Measurements from ENCODE around the gene CNIH1. TPM values are rescaled to one million over a fixed set of nuclear protein-coding genes. Genes with fewer than 3 reads are reported as not detected.
"Not testable (repeated sequence)": the region's sequence is repeated elsewhere in the genome, so short reads cannot be mapped to it uniquely, and the experiment has no call there.

Gene CNIH1
- total RNA-seq, 1 donor from 2014 or later = 101 TPM

DNA sequence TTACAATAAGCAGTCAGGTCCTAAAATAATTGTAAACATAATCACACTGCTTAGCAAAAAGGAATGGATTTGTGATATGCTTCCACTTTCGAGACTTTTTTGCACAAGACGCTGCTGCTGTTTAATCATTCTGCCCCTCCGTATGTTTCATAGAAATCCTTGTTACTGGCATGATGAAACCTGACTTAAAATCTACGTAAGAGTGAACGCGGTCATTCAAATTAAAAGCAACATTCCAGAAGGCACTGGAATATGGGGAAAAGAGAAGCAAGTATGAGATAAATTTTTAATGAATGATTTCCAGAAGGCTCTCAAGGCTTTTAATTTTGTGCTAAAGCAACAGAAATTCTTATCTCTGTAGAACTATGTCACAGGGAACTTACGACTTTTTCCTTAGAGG, 1.1 kb downstream of the CNIH1 start:
- TF ChIP-seq, protein P1, sequence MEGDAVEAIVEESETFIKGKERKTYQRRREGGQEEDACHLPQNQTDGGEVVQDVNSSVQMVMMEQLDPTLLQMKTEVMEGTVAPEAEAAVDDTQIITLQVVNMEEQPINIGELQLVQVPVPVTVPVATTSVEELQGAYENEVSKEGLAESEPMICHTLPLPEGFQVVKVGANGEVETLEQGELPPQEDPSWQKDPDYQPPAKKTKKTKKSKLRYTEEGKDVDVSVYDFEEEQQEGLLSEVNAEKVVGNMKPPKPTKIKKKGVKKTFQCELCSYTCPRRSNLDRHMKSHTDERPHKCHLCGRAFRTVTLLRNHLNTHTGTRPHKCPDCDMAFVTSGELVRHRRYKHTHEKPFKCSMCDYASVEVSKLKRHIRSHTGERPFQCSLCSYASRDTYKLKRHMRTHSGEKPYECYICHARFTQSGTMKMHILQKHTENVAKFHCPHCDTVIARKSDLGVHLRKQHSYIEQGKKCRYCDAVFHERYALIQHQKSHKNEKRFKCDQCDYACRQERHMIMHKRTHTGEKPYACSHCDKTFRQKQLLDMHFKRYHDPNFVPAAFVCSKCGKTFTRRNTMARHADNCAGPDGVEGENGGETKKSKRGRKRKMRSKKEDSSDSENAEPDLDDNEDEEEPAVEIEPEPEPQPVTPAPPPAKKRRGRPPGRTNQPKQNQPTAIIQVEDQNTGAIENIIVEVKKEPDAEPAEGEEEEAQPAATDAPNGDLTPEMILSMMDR (IDR thresholded peaks at IDR 0.05) = no peak
- peaks cover 47% of the 10 kb centered on the region for H3K4me1 ChIP-seq
- no peak for ATAC-seq
- H3K36me3 ChIP-seq = no peaks in the 10 kb centered on the region
- no peaks in the 10 kb centered on the region for H3K9me3 ChIP-seq
- H3K27me3 ChIP-seq (ENCODE audit: low read depth) = no peaks in the 10 kb centered on the region
- DNase-seq = no peak
- peak overlapping the region; percentile 89 for H3K27ac ChIP-seq
- H3K4me3 ChIP-seq = peak overlapping the region; percentile 70
- intact Hi-C loops (cut with DNase I) = no loop called here

DNA sequence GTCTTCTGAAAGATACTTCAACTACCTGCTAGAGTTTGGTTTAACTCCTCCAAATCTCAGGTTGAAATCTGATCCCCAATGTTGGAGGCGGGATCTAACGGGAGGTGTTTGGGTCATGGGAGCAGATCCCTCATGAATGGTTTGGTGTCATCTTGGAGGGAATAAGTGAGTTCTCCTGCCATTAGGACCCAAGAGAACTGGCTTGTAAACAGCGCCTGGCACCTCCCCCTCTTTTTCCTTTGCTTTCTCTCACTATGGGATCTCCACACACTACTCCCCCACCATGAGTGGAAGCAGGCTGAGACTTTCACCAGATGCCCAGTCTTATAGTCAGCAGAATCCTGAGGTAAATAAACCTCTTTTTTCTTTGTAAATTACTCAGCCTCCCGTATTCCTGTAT, 2.5 kb downstream of the CNIH1 start:
- Histone ChIP-seq H3K4me3 (no peak overlapping the region), H3K36me3 (no peaks in the 10 kb centered on the region), H3K27ac (no peak overlapping the region), H3K27me3 (ENCODE audit: low read depth) (no peaks in the 10 kb centered on the region), H3K4me1 (peaks cover 56% of the 10 kb centered on the region), H3K9me3 (no peaks in the 10 kb centered on the region)
- no peak for ATAC-seq
- intact Hi-C loops (cut with DNase I) = no loop called here
- DNase-seq = no peak
- TF ChIP-seq, protein P1 (IDR thresholded peaks at IDR 0.05) = no peak

DNA sequence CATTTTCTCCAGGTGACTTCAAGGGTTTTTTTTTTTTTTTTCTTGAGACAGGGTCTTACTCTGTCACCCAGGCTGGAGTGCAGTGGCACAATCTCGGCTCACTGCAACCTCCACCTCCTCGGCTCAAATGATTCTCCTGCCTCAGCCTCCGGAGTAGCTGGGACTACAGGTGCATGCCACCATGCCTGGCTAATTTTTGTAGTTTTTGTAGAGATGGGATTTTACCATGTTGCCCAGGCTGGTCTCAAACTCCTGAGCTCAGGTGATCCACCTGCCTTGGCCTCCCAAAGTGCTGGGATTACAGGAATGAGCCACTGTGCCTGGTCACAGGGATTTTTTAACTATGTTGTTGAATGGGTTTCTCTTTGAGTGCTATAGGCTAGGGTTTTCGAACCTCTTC, 3.2 kb downstream of the CNIH1 start:
- H3K36me3 ChIP-seq; ATAC-seq; H3K9me3 ChIP-seq; DNase-seq; H3K27ac ChIP-seq; H3K4me3 ChIP-seq; intact Hi-C loops (cut with DNase I); H3K27me3 ChIP-seq (ENCODE audit: low read depth): not testable (repeated sequence)
- peaks cover 56% of the 10 kb centered on the region for H3K4me1 ChIP-seq

DNA sequence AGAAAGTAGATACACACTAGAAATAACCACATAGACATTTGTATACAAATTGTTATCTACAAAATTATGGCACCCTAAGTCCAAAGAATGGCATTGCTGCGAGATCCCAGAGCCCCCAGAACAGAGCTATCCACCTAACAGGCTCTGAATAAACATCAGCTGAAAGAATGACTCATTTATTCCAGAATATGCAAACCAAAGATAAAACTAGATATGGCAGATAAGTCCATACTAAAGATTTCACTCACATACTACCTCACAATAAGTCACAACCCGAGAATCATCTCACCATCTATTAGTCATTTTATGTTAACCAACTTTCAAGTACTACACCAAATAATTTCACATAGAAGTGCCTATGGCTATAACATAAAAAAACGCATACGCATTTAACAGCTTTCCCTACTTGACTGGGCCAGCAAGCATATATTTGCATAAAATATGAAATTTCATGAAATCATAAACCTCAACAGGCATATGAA, 5.6 kb downstream of the CNIH1 start:
- DNase-seq = no peak
- intact Hi-C loops (cut with DNase I) = no loop called here
- no peak overlapping the region for H3K4me3 ChIP-seq
- TF ChIP-seq, protein P1 (IDR thresholded peaks at IDR 0.05) = no peak
- peak in 1 of 2 donors; percentile 18 for ATAC-seq
- no peaks in the 10 kb centered on the region for H3K27me3 ChIP-seq (ENCODE audit: low read depth)
- H3K36me3 ChIP-seq = peaks cover 11% of the 10 kb centered on the region
- H3K4me1 ChIP-seq = peaks cover 51% of the 10 kb centered on the region
- no peaks in the 10 kb centered on the region for H3K9me3 ChIP-seq
- H3K27ac ChIP-seq = no peak overlapping the region

DNA sequence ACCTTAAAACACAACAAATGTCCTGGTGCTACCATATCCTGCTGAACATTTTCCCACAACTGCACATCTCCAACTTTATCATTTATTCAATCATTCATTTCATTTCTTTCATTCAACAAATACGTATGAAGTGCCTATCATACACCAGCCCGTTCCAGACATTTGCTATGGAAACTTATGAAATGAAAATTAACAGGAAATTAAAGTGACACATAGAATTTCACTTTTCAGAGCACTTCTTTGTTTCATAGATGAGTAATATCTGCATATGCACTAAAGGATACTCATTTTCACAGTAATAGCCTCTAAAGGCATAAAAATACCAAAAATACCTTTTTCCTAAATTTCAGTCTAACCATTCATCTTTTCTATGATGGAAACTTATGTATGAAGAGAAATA, 12.6 kb downstream of the CNIH1 start:
- Histone ChIP-seq H3K4me1 (no peaks in the 10 kb centered on the region), H3K9me3 (no peaks in the 10 kb centered on the region), H3K36me3 (peaks cover 70% of the 10 kb centered on the region), H3K27ac (no peak overlapping the region), H3K27me3 (ENCODE audit: low read depth) (no peaks in the 10 kb centered on the region), H3K4me3 (no peak overlapping the region)
- intact Hi-C loops (cut with DNase I) = no loop called here
- no peak for ATAC-seq
- no peak for DNase-seq
- TF ChIP-seq, protein P1 (IDR thresholded peaks at IDR 0.05) = no peak

DNA sequence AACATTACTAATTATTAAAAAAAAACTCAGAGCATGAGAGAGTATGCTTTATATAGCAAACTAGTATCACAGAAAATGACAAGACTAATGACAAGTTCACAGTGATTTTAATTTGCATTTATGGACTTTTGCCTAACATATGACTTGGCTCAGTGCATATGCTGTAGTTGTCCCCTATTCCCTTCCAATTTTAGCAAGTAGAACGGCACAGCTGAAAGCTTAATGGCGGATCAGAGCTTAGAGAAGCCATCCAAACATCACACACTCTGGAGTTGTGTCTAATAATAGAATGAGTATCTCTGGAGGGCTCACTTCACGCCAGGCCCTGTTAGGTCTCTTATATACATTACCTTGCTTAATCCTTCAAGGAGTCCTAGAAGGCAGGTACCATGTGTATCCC, 13.3 kb downstream of the CNIH1 start:
- DNase-seq = no peak
- H3K4me1 ChIP-seq = no peaks in the 10 kb centered on the region
- TF ChIP-seq, protein P1 (IDR thresholded peaks at IDR 0.05) = no peak
- H3K27me3 ChIP-seq (ENCODE audit: low read depth) = no peaks in the 10 kb centered on the region
- H3K9me3 ChIP-seq = no peaks in the 10 kb centered on the region
- H3K27ac ChIP-seq = no peak overlapping the region
- no peak overlapping the region for H3K4me3 ChIP-seq
- H3K36me3 ChIP-seq = peaks cover 70% of the 10 kb centered on the region
- no peak for ATAC-seq
- intact Hi-C loops (cut with DNase I) = no loop called here

Data from lower lobe of right lung (tissue), 2 donors.